ENCODE measurements around the gene CELF2. TPM values are rescaled to one million over a fixed set of nuclear protein-coding genes. Genes with fewer than 3 reads are reported as not detected.

Gene CELF2
- total RNA-seq, 1 donor from 2014 or later, result 14.4 TPM

GRCh38 chr10:11058965-11059364 is 41.3 kb downstream of the CELF2 start:
- Mint-ChIP-seq H3K4me1 (ENCODE audit: unreplicated experiment) (no peaks in the 10 kb centered on the region), H3K4me3 (no peak overlapping the region), H3K27me3 (peaks cover 6% of the 10 kb centered on the region), H3K9me3 (peaks cover 5% of the 10 kb centered on the region), H3K27ac (no peak overlapping the region), H3K36me3 (peaks cover 8% of the 10 kb centered on the region)
- no peak for DNase-seq (ENCODE audit: extremely low spot score, unreplicated experiment)
- no peak for TF ChIP-seq CTCF (conservative IDR thresholded peaks at IDR 0.05)

- TF ChIP-seq CTCF (conservative IDR thresholded peaks at IDR 0.05), result no peak
- no peak overlapping the region for H3K4me3 Mint-ChIP-seq
- peaks cover 18% of the 10 kb centered on the region for H3K27me3 Mint-ChIP-seq
- H3K27ac Mint-ChIP-seq, result no peak overlapping the region
- no peaks in the 10 kb centered on the region for H3K4me1 Mint-ChIP-seq (ENCODE audit: unreplicated experiment)
- DNase-seq (ENCODE audit: extremely low spot score, unreplicated experiment), result no peak
- H3K36me3 Mint-ChIP-seq, result peaks cover 8% of the 10 kb centered on the region
- peaks cover 5% of the 10 kb centered on the region for H3K9me3 Mint-ChIP-seq
These were observed 46.2 kb downstream of the CELF2 start for GRCh38 chr10:11063856-11064255.

GRCh38 chr10:11064832-11065231 is 47.2 kb downstream of the CELF2 start:
- H3K36me3 Mint-ChIP-seq, result peaks cover 8% of the 10 kb centered on the region
- no peaks in the 10 kb centered on the region for H3K4me1 Mint-ChIP-seq (ENCODE audit: unreplicated experiment)
- H3K27me3 Mint-ChIP-seq, result peaks cover 15% of the 10 kb centered on the region
- TF ChIP-seq CTCF (conservative IDR thresholded peaks at IDR 0.05), result no peak
- no peak overlapping the region for H3K27ac Mint-ChIP-seq
- H3K9me3 Mint-ChIP-seq, result peaks cover 5% of the 10 kb centered on the region
- DNase-seq (ENCODE audit: extremely low spot score, unreplicated experiment), result no peak
- no peak overlapping the region for H3K4me3 Mint-ChIP-seq

GRCh38 chr10:11065567-11065966 is 47.9 kb downstream of the CELF2 start:
- Mint-ChIP-seq H3K36me3 (peaks cover 8% of the 10 kb centered on the region), H3K27me3 (peaks cover 19% of the 10 kb centered on the region), H3K27ac (no peak overlapping the region), H3K9me3 (peaks cover 5% of the 10 kb centered on the region), H3K4me3 (no peak overlapping the region), H3K4me1 (ENCODE audit: unreplicated experiment) (no peaks in the 10 kb centered on the region)
- DNase-seq (ENCODE audit: extremely low spot score, unreplicated experiment), result no peak
- TF ChIP-seq CTCF (conservative IDR thresholded peaks at IDR 0.05), result no peak

- no peak for DNase-seq (ENCODE audit: extremely low spot score, unreplicated experiment)
- no peak for TF ChIP-seq CTCF (conservative IDR thresholded peaks at IDR 0.05)
- Mint-ChIP-seq H3K9me3 (peaks cover 5% of the 10 kb centered on the region), H3K4me3 (no peak overlapping the region), H3K27ac (no peak overlapping the region), H3K27me3 (peaks cover 21% of the 10 kb centered on the region), H3K4me1 (ENCODE audit: unreplicated experiment) (no peaks in the 10 kb centered on the region), H3K36me3 (peaks cover 8% of the 10 kb centered on the region)
These were observed 48.8 kb downstream of the CELF2 start for GRCh38 chr10:11066520-11066919.

Data from type B pancreatic cell (in vitro differentiated cells).